HG02870 (cell line): Measurements from ENCODE around the gene ITIH4.

ENCODE experiments used
- ATAC-seq: cut with Tn5 transposase; IDR thresholded peaks from one replicate; pipeline ENCODE4 v1.9.1; 2021; ENCODE audit warnings: mild to moderate bottlenecking, moderate library complexity; ENCODE audit not compliant: unreplicated experiment

The ITIH4 gene

GRCh38 chr3:52805270-52806039 is 25.0 kb downstream of the ITIH4 start:
- no peak for ATAC-seq

- no peak for ATAC-seq
These were observed 28.6 kb downstream of the ITIH4 start for GRCh38 chr3:52801839-52802238.

GRCh38 chr3:52800079-52800478 is 30.4 kb downstream of the ITIH4 start:
- ATAC-seq = no peak

GRCh38 chr3:52798978-52799476 is 31.4 kb downstream of the ITIH4 start:
- ATAC-seq = no peak

- no peak for ATAC-seq
These were observed 32.0 kb downstream of the ITIH4 start for GRCh38 chr3:52798376-52798977.

- ATAC-seq = no peak
These were observed 34.1 kb downstream of the ITIH4 start for GRCh38 chr3:52796411-52796810.

GRCh38 chr3:52795298-52795900 is 35.1 kb downstream of the ITIH4 start:
- no peak for ATAC-seq

GRCh38 chr3:52794612-52795099 is 35.8 kb downstream of the ITIH4 start, which contains the start of gene ITIH3:
ITIH3 (plus strand) TSS chr3:52794796; CDS start chr3:52794804, 8 bp downstream.
- no peak for ATAC-seq

GRCh38 chr3:52793702-52794611 is 36.5 kb downstream of the ITIH4 start:
- ATAC-seq = no peak

- ATAC-seq = no peak
These were observed 37.3 kb downstream of the ITIH4 start for GRCh38 chr3:52792961-52793695.

GRCh38 chr3:52792413-52792812 is 38.1 kb downstream of the ITIH4 start:
- ATAC-seq = no peak

GRCh38 chr3:52791928-52792327 is 38.5 kb downstream of the ITIH4 start:
- ATAC-seq = no peak

GRCh38 chr3:52791366-52791765 is 39.1 kb downstream of the ITIH4 start:
- no peak for ATAC-seq

- no peak for ATAC-seq
These were observed 39.7 kb downstream of the ITIH4 start for GRCh38 chr3:52790741-52791140.

- ATAC-seq = no peak
These were observed 40.1 kb downstream of the ITIH4 start for GRCh38 chr3:52790337-52790736.

- ATAC-seq = no peak
These were observed 40.8 kb downstream of the ITIH4 start for GRCh38 chr3:52789746-52790040.

GRCh38 chr3:52788890-52789745 is 41.4 kb downstream of the ITIH4 start:
- ATAC-seq = no peak

- no peak for ATAC-seq
These were observed 42.5 kb downstream of the ITIH4 start for GRCh38 chr3:52787672-52788625.
